ENCODE measurements around the gene COX6B2.

Gene COX6B2

DNA sequence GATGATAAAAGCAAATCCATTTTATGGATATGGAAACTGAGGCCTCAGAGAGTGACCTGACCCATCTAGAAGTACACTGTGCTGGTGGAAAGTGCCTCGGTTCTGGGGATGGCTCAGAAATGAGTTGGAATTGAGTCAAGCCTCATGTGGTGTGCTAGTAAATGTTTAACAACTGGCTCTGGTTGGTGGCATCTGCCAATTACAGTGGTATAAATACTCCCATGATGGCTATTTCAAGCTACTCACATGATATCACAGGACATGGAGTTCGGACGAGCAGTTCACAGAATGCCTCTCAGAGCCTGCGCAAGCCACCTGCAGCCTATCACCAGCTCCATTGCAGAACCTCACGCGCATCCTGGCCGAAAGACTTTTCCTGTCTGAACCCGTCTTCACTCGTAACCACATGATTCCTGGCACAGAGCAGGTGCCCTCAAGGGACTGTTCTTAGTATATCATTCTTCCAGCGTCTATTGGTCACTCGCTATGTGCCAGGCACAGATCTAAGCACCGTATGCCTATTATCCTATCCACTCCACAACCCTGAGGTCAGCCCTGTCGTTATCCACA is 38.5 kb downstream of the COX6B2 start:
- no peak for DNase-seq (ENCODE audit: low read depth, low spot score)
- TF ChIP-seq, protein P1, sequence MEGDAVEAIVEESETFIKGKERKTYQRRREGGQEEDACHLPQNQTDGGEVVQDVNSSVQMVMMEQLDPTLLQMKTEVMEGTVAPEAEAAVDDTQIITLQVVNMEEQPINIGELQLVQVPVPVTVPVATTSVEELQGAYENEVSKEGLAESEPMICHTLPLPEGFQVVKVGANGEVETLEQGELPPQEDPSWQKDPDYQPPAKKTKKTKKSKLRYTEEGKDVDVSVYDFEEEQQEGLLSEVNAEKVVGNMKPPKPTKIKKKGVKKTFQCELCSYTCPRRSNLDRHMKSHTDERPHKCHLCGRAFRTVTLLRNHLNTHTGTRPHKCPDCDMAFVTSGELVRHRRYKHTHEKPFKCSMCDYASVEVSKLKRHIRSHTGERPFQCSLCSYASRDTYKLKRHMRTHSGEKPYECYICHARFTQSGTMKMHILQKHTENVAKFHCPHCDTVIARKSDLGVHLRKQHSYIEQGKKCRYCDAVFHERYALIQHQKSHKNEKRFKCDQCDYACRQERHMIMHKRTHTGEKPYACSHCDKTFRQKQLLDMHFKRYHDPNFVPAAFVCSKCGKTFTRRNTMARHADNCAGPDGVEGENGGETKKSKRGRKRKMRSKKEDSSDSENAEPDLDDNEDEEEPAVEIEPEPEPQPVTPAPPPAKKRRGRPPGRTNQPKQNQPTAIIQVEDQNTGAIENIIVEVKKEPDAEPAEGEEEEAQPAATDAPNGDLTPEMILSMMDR (IDR thresholded peaks at IDR 0.05; ENCODE audit: low read depth, low read length) = no peak
- in situ Hi-C loops (cut with HindIII; ENCODE audit: low sequenced_read_pairs) = no loop called here
- H3K4me3 ChIP-seq (ENCODE audit: low read depth, low read length) = no peak overlapping the region

DNA sequence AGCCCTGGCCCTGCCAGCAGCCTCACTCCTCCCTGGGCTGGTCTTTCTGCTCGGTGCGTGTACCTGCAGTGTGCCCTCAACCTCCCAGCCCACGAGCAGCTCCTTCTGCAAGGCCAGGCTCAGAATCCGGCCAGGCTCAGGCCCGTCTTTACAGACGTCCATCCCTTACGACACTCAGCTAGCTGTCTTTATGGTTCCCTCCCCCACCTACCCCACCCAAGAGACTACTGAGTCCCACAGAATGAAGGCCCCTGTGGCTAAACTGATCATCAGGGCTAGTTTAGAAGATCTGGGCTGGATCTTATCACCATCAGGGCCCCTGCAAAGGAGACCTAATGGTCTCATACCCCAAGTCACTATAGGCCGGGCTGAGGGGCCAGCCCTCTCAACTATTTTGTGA is 40.1 kb downstream of the COX6B2 start:
- no peak overlapping the region for H3K4me3 ChIP-seq (ENCODE audit: low read depth, low read length)
- DNase-seq (ENCODE audit: low read depth, low spot score) = no peak
- in situ Hi-C loops (cut with HindIII; ENCODE audit: low sequenced_read_pairs) = no loop called here
- TF ChIP-seq, protein P1 (IDR thresholded peaks at IDR 0.05; ENCODE audit: low read depth, low read length) = no peak

GRCh38 chr19:55312621-55313512 is 41.7 kb downstream of the COX6B2 start:
- no peak for DNase-seq (ENCODE audit: low read depth, low spot score)
- in situ Hi-C loops (cut with HindIII; ENCODE audit: low sequenced_read_pairs) = no loop called here
- TF ChIP-seq, protein P1 (IDR thresholded peaks at IDR 0.05; ENCODE audit: low read depth, low read length) = no peak
- no peak overlapping the region for H3K4me3 ChIP-seq (ENCODE audit: low read depth, low read length)

DNA sequence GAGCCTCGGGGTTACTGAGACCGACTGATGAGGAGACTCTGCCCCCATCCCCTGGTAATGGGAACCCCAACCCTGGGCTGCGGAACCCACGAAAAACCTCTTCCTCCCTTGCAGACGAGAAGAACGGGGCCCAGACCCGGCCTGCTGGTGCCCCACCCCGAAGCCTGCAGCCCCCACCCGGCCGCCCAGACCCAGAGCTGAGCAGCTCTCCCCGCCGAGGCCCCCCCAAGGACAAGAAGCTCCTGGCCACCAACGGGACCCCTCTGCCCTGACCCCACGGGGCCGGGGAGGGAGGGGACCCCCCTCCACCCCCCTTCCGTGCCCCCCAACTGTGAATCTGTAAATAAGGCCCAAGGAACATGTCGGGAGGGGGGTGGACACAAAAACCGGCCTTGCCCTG is 42.7 kb downstream of the COX6B2 start:
- no peak overlapping the region for H3K4me3 ChIP-seq (ENCODE audit: low read depth, low read length)
- TF ChIP-seq, protein P1 (IDR thresholded peaks at IDR 0.05; ENCODE audit: low read depth, low read length) = no peak
- DNase-seq (ENCODE audit: low read depth, low spot score) = no peak
- in situ Hi-C loops (cut with HindIII; ENCODE audit: low sequenced_read_pairs) = no loop called here

GRCh38 chr19:55311397-55311796 is 43.1 kb downstream of the COX6B2 start:
- no peak overlapping the region for H3K4me3 ChIP-seq (ENCODE audit: low read depth, low read length)

GRCh38 chr19:55310498-55310897 is 44.0 kb downstream of the COX6B2 start:
- in situ Hi-C loops (cut with HindIII; ENCODE audit: low sequenced_read_pairs) = no loop called here
- TF ChIP-seq, protein P1 (IDR thresholded peaks at IDR 0.05; ENCODE audit: low read depth, low read length) = no peak
- no peak for DNase-seq (ENCODE audit: low read depth, low spot score)
- no peak overlapping the region for H3K4me3 ChIP-seq (ENCODE audit: low read depth, low read length)

More at GRCh38 chr19:55311397-55311796, 43.1 kb downstream of the COX6B2 start:
- no peak for DNase-seq (ENCODE audit: low read depth, low spot score)
- in situ Hi-C loops (cut with HindIII; ENCODE audit: low sequenced_read_pairs) = no loop called here
- TF ChIP-seq, protein P1 (IDR thresholded peaks at IDR 0.05; ENCODE audit: low read depth, low read length) = no peak
